Right lobe of liver (tissue), 4 donors: ENCODE measurements around the gene PGAM4.

Source experiments
- CTCF ChIP-seq, 4 donors: fragments of 200-600 bp in 3 of 4; fragments of 450-650 bp in 1 of 4; IDR thresholded peaks; one replicate each; pipeline versions ENCODE4 v1.5.1 to v1.8.0; 2016 to 2022; ENCODE audit warnings: antibody characterized with exemption in 4 of 4, mild to moderate bottlenecking in 2 of 4
- POLR2A ChIP-seq: fragments of 450-650 bp; IDR thresholded peaks from one replicate; pipeline ENCODE4 v1.6.1; 2017; ENCODE audit warnings: antibody characterized with exemption, mild to moderate bottlenecking
- donor health status: DM: no; HTN: no; CAD: no.
- donor health status: DM: no; HTN: no; CAD: no.
- donor health status: DM: no; HTN: yes; CAD: no.

- TF ChIP-seq CTCF (IDR thresholded peaks at IDR 0.05) (no peak), POLR2A (no peak)
These were observed 16.1 kb downstream of the PGAM4 start for GRCh38 chrX:77953302-77953701.
